ENCODE data around the gene TADA2B. TPM values are rescaled to one million over a fixed set of nuclear protein-coding genes. Genes with fewer than 3 reads are reported as not detected.

Gene TADA2B
- total RNA-seq, 1 donor: 16.0 TPM

GRCh38 chr4:7002336-7002735, 40.8 kb upstream of the TADA2B start:
- no peak for DNase-seq (ENCODE audit: low read depth)
- no peak for TF ChIP-seq CTCF (IDR thresholded peaks at IDR 0.05; ENCODE audit: insufficient read depth, low read depth, low read length)
- no peak overlapping the region for H3K4me3 ChIP-seq (ENCODE audit: low read depth, low read length)

GRCh38 chr4:7003176-7003878, 39.8 kb upstream of the TADA2B start:
- TF ChIP-seq CTCF (IDR thresholded peaks at IDR 0.05; ENCODE audit: insufficient read depth, low read depth, low read length): no peak
- no peak overlapping the region for H3K4me3 ChIP-seq (ENCODE audit: low read depth, low read length)
- DNase-seq (ENCODE audit: low read depth): no peak

GRCh38 chr4:7003879-7004240, 39.3 kb upstream of the TADA2B start:
- no peak for DNase-seq (ENCODE audit: low read depth)
- no peak overlapping the region for H3K4me3 ChIP-seq (ENCODE audit: low read depth, low read length)
- no peak for TF ChIP-seq CTCF (IDR thresholded peaks at IDR 0.05; ENCODE audit: insufficient read depth, low read depth, low read length)

- H3K4me3 ChIP-seq (ENCODE audit: low read depth, low read length): no peak overlapping the region
- DNase-seq (ENCODE audit: low read depth): peak; percentile 74
- no peak for TF ChIP-seq CTCF (IDR thresholded peaks at IDR 0.05; ENCODE audit: insufficient read depth, low read depth, low read length)
Measured at GRCh38 chr4:7004331-7004730, 38.8 kb upstream of the TADA2B start.

GRCh38 chr4:7005571-7005970, 37.6 kb upstream of the TADA2B start:
- H3K4me3 ChIP-seq (ENCODE audit: low read depth, low read length): no peak overlapping the region
- no peak for TF ChIP-seq CTCF (IDR thresholded peaks at IDR 0.05; ENCODE audit: insufficient read depth, low read depth, low read length)
- no peak for DNase-seq (ENCODE audit: low read depth)

GRCh38 chr4:7006411-7006810, 36.8 kb upstream of the TADA2B start:
- no peak overlapping the region for H3K4me3 ChIP-seq (ENCODE audit: low read depth, low read length)
- DNase-seq (ENCODE audit: low read depth): peak; percentile 43
- TF ChIP-seq CTCF (IDR thresholded peaks at IDR 0.05; ENCODE audit: insufficient read depth, low read depth, low read length): no peak
